ENCODE results near the gene FARS2. TPM values are rescaled to one million over a fixed set of nuclear protein-coding genes. Genes with fewer than 3 reads are reported as not detected.

The FARS2 gene
- total and polyA plus RNA-seq, 9 of the 15 experiments (the other 6 are each of a cell fraction or from before 2014, with no cell fraction given): 16.5 to 62.2 (median 27.0) TPM

- TF ChIP-seq SIN3A (IDR thresholded peaks at IDR 0.05; ENCODE audit: borderline replicate concordance in 2 of 2, control insufficient read depth in 1 of 2, low read depth in 2 of 2, low read length in 2 of 2) (no peak), TAL1 (IDR thresholded peaks at IDR 0.05) (peak; percentile 43; the same call in 1 of the 2 replicates), ZNF431 (CRISPR knock-in tag; IDR thresholded peaks at IDR 0.05) (no peak), ZNF354B (CRISPR knock-in tag; IDR thresholded peaks at IDR 0.05) (no peak), POLR2A (conservative IDR thresholded peaks at IDR 0.05) (no peak), SREBF1 (IDR thresholded peaks at IDR 0.05; ENCODE audit: borderline replicate concordance, low read depth, low read length) (no peak), SRSF3 (IDR thresholded peaks at IDR 0.05; ENCODE audit: insufficient read depth, low read length) (no peak), THRB (CRISPR knock-in tag; conservative IDR thresholded peaks at IDR 0.05) (0 out of 2 replicates have a peak, but pooled peaks have one; percentile 35), BHLHE40 (IDR thresholded peaks at IDR 0.05; ENCODE audit: low read length) (no peak), CHAMP1 (IDR thresholded peaks at IDR 0.05) (no peak), SMARCA5 (IDR thresholded peaks at IDR 0.05) (no peak), ZNF695 (CRISPR knock-in tag; IDR thresholded peaks at IDR 0.05) (no peak), ZSCAN32 (CRISPR knock-in tag; IDR thresholded peaks at IDR 0.05) (no peak), ZNF609 (CRISPR knock-in tag; IDR thresholded peaks at IDR 0.05; ENCODE audit: borderline replicate concordance) (no peak), DDX20 (tag; IDR thresholded peaks at IDR 0.05; ENCODE audit: low read depth) (peak; percentile 83; the same call in 1 of the 2 replicates), PTBP1 (IDR thresholded peaks at IDR 0.05; ENCODE audit: low read depth, low read length) (no peak), NR4A1 (CRISPR knock-in tag; IDR thresholded peaks at IDR 0.05) (no peak), NR4A1 (tag; IDR thresholded peaks at IDR 0.05) (peak; percentile 96), GATA2 (CRISPR knock-in tag; IDR thresholded peaks at IDR 0.05) (no peak), BRD9 (IDR thresholded peaks at IDR 0.05; ENCODE audit: low read depth, partially characterized antibody) (peak; percentile 41), L3MBTL2 (IDR thresholded peaks at IDR 0.05) (no peak)
Observed at GRCh38 chr6:5541751-5542432, 280.6 kb downstream of the FARS2 start (continued).
